Measurements from ENCODE around the gene PHACTR2. TPM values are rescaled to one million over a fixed set of nuclear protein-coding genes. Genes with fewer than 3 reads are reported as not detected.

Gene PHACTR2
- total RNA-seq, 4 donors from 2014 or later = 39.8 to 99.0 (median 49.3) TPM

GRCh38 chr6:143687591-143687990, 9.8 kb downstream of the PHACTR2 start:
- no peak for DNase-seq
- no peaks in the 10 kb centered on the region for H3K9me3 ChIP-seq
- peaks cover 0 to 16% (median 0%) of the 10 kb centered on the region in 4 donors for H3K4me1 ChIP-seq
- no peak overlapping the region for H3K27ac ChIP-seq
- no peak for TF ChIP-seq CTCF (IDR thresholded peaks at IDR 0.05)
- no peak for TF ChIP-seq POLR2A (IDR thresholded peaks at IDR 0.05)
- H3K36me3 ChIP-seq = no peaks in the 10 kb centered on the region
- H3K27me3 ChIP-seq = no peaks in the 10 kb centered on the region
- H3K4me3 ChIP-seq = no peak overlapping the region

DNA sequence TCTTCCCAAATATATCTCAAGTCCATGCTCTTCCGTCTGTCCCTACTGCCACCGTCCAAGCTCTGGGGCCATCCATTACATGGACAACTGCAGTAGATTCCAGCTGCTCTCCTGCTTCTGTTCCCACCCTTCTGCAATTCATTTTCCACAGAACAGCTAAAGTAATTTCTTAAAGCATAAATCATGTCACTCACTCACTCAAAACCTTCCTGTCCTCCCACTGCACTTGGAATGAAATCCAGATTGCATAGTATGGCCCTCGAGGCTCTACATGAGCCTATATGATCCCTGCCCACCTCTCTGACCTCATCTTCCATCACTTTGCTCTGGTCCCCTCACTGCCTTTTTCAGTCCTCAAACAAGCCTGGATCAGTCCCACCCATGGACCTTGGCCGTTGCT, 10.9 kb downstream of the PHACTR2 start:
- Histone ChIP-seq H3K36me3 (no peaks in the 10 kb centered on the region), H3K27ac (no peak overlapping the region), H3K4me3 (no peak overlapping the region), H3K27me3 (no peaks in the 10 kb centered on the region), H3K4me1 (peaks cover 0 to 22% (median 0%) of the 10 kb centered on the region in 4 donors), H3K9me3 (no peaks in the 10 kb centered on the region)
- no peak for TF ChIP-seq CTCF (IDR thresholded peaks at IDR 0.05)
- no peak for TF ChIP-seq POLR2A (IDR thresholded peaks at IDR 0.05)
- DNase-seq = no peak

DNA sequence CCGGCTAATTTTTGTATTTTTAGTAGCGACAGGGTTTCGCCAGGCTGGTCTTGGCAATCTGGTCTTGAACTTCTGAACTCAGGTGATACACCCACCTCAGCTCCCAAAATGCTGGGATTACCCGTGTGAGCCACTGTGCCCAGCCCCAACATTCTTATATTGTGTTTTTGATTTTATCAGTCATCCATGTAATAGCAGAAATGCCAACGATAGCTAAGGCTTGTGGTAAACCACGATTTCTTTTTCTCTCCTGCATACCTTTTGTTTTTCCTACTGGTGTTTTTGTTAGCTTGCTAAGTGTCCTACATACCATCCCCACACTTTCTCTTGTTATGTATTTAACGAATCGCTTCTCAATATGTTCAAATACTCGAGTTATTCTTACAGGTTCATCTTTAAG, 12.1 kb downstream of the PHACTR2 start:
- H3K36me3 ChIP-seq = no peaks in the 10 kb centered on the region
- no peak overlapping the region for H3K27ac ChIP-seq
- H3K27me3 ChIP-seq = no peaks in the 10 kb centered on the region
- no peaks in the 10 kb centered on the region for H3K9me3 ChIP-seq
- TF ChIP-seq POLR2A (IDR thresholded peaks at IDR 0.05) (no peak), CTCF (IDR thresholded peaks at IDR 0.05) (no peak)
- no peak for DNase-seq
- H3K4me1 ChIP-seq = peaks cover 0 to 22% (median 0%) of the 10 kb centered on the region in 4 donors
- no peak overlapping the region for H3K4me3 ChIP-seq

GRCh38 chr6:143691155-143691554, 13.4 kb downstream of the PHACTR2 start:
- H3K4me3 ChIP-seq = no peak overlapping the region
- no peaks in the 10 kb centered on the region for H3K36me3 ChIP-seq
- TF ChIP-seq POLR2A (IDR thresholded peaks at IDR 0.05) (no peak), CTCF (IDR thresholded peaks at IDR 0.05) (no peak)
- H3K4me1 ChIP-seq = peaks cover 0 to 28% (median 0%) of the 10 kb centered on the region in 4 donors
- no peak overlapping the region for H3K27ac ChIP-seq
- H3K27me3 ChIP-seq = no peaks in the 10 kb centered on the region
- H3K9me3 ChIP-seq = no peaks in the 10 kb centered on the region
- DNase-seq = no peak

- Histone ChIP-seq H3K4me1 (peaks cover 0 to 28% (median 0%) of the 10 kb centered on the region in 4 donors), H3K27ac (peak overlapping the region in 1 of 4 donors; percentile 29), H3K4me3 (no peak overlapping the region), H3K27me3 (no peaks in the 10 kb centered on the region), H3K9me3 (no peaks in the 10 kb centered on the region), H3K36me3 (no peaks in the 10 kb centered on the region)
- DNase-seq = no peak
- TF ChIP-seq CTCF (IDR thresholded peaks at IDR 0.05) (no peak), POLR2A (IDR thresholded peaks at IDR 0.05) (no peak)
These were observed 14.3 kb downstream of the PHACTR2 start for GRCh38 chr6:143691900-143692636.
